Upper lobe of left lung (tissue), 6 donors: Measurements from ENCODE around the gene TMEM106C. TPM values are rescaled to one million over a fixed set of nuclear protein-coding genes. Genes with fewer than 3 reads are reported as not detected.
A peak's percentile ranks its signal among the peaks of the same experiment; 100 is the strongest.

Source experiments
- ATAC-seq, 2 donors: fragments of 200-7000 bp; cut with Tn5 transposase; one replicate each; pipeline ENCODE4 v1.9.1; 2022; ENCODE audit warnings: mild to moderate bottlenecking in 2 of 2, moderate library complexity in 2 of 2; ENCODE audit not compliant: low FRiP score in 2 of 2
- DNase-seq, 2 donors: peaks; one replicate each; pipeline ENCODE4 v3.0.0-alpha.2; 2019 to 2020
- H3K27ac ChIP-seq, 4 donors: fragments of 200-600 bp; sonication (generic); one replicate each; pipeline ENCODE4 v1.5.1; 2016 to 2019
- H3K27me3 ChIP-seq, 4 donors: fragments of 200-600 bp; sonication (generic); one replicate each; pipeline ENCODE4 v1.5.1; 2017 to 2019
- H3K36me3 ChIP-seq, 4 donors: fragments of 200-600 bp; sonication (generic); one replicate each; pipeline ENCODE4 v1.5.1; 2016 to 2019
- H3K4me1 ChIP-seq, 4 donors: fragments of 200-600 bp; sonication (generic); one replicate each; pipeline ENCODE4 v1.5.1; 2018 to 2019
- H3K4me3 ChIP-seq, 4 donors: fragments of 200-600 bp; sonication (generic); one replicate each; pipeline ENCODE4 v1.5.1; 2017 to 2019; ENCODE audit warnings: mild to moderate bottlenecking in 2 of 4, moderate library complexity in 1 of 4
- H3K9me3 ChIP-seq, 4 donors: fragments of 200-600 bp; sonication (generic); one replicate each; pipeline ENCODE4 v1.5.1; 2018 to 2019
- CTCF ChIP-seq, 6 experiments: fragments of 450-650 bp in 4 of 6; fragments of 200-600 bp in 2 of 6; sonication (generic) in 2 of 6; IDR thresholded peaks; one replicate each; pipeline ENCODE4 v1.5.1; 2016 to 2019; ENCODE audit warnings: antibody characterized with exemption in 6 of 6
- EP300 ChIP-seq, 4 donors: sonication (generic); formaldehyde crosslinking; IDR thresholded peaks; one replicate each; pipeline ENCODE4 v1.5.1; 2017; ENCODE audit warnings: antibody characterized with exemption in 4 of 4, control low read depth in 2 of 4
- POLR2A ChIP-seq, 4 donors: fragments of 450-650 bp; IDR thresholded peaks; one replicate each; pipeline ENCODE4 v1.5.1; 2016 to 2017; ENCODE audit warnings: antibody characterized with exemption in 4 of 4, mild to moderate bottlenecking in 2 of 4
- POLR2AphosphoS5 ChIP-seq, 2 donors: sonication (generic); formaldehyde crosslinking; IDR thresholded peaks; one replicate each; pipeline ENCODE4 v1.5.1; 2017; ENCODE audit warnings: antibody characterized with exemption in 2 of 2
- WGBS, 2 donors: methylation state at CpG; one replicate each; pipeline ENCODE4 v1.1.5; 2017 to 2018; 5-methylcytosine and 5-hydroxymethylcytosine counted together
- total RNA-seq, 6 donors: library from RNA; depleted of rRNA in 4 of 6; stranded (reverse); fragments of >200 nt in 4 of 6; gene quantifications; one replicate each; pipeline versions ENCODE4 v1.1.0 to v1.2.1, GENCODE V29; 2016 to 2021
- donor health status: DM: no; HTN: no; CAD: no; lungs with moderate emphysema.
- donor health status: DM: no; HTN: yes; CAD: no; lungs with severe emphysema.

Gene TMEM106C
- total RNA-seq, 6 donors from 2014 or later, result 32.8 to 90.6 (median 38.5) TPM

- Histone ChIP-seq H3K4me1 (peaks cover 41 to 47% (median 44%) of the 10 kb centered on the region in 4 donors), H3K4me3 (peak overlapping the region; percentile 2 to 51 (median 38)), H3K9me3 (no peaks in the 10 kb centered on the region), H3K27me3 (peaks cover 0 to 45% (median 35%) of the 10 kb centered on the region in 4 donors), H3K27ac (no peak overlapping the region), H3K36me3 (no peaks in the 10 kb centered on the region)
- peak; percentile 78 to 90 for ATAC-seq
- 0 to 2% methylated on average over 30 to 57 of the region's 57 CpGs for WGBS, 2 donors
- peak; percentile 53 to 90 for DNase-seq
- TF ChIP-seq POLR2AphosphoS5 (IDR thresholded peaks at IDR 0.05) (no peak), CTCF (IDR thresholded peaks at IDR 0.05) (no peak), EP300 (IDR thresholded peaks at IDR 0.05) (no peak), POLR2A (IDR thresholded peaks at IDR 0.05) (no peak)
Measured at GRCh38 chr12:48001505-48002413, 38.4 kb downstream of the TMEM106C start.

DNA sequence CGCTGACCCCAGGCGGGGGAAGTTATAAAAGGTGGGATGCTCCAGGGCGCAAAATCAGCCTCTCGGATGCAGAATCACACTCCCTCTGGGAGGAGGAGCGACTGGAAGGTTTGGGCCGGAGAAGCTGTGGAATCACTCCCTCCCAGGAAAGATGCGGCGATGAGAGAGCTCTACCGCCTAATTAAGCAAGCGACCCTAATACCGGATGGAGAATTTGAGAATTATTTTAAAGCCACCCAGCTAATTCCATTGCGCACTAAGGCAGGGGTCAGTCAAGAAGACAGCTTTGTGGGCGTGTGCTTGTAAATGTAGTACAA is 39.0 kb downstream of the TMEM106C start:
- no peaks in the 10 kb centered on the region for H3K36me3 ChIP-seq
- no peaks in the 10 kb centered on the region for H3K9me3 ChIP-seq
- H3K27ac ChIP-seq, result no peak overlapping the region
- H3K4me1 ChIP-seq, result peaks cover 41 to 47% (median 44%) of the 10 kb centered on the region in 4 donors
- TF ChIP-seq CTCF (IDR thresholded peaks at IDR 0.05) (no peak), POLR2AphosphoS5 (IDR thresholded peaks at IDR 0.05) (no peak), EP300 (IDR thresholded peaks at IDR 0.05) (no peak), POLR2A (IDR thresholded peaks at IDR 0.05) (no peak)
- no peak for ATAC-seq
- DNase-seq, result no peak
- peak overlapping the region in 2 of 4 donors; percentile 46 to 51 for H3K4me3 ChIP-seq
- H3K27me3 ChIP-seq, result peaks cover 0 to 45% (median 35%) of the 10 kb centered on the region in 4 donors
- WGBS, 2 donors, result 7 to 8% methylated on average over 13 of the region's 13 CpGs

- peaks cover 41 to 47% (median 44%) of the 10 kb centered on the region in 4 donors for H3K4me1 ChIP-seq
- H3K36me3 ChIP-seq, result no peaks in the 10 kb centered on the region
- ATAC-seq (peak; percentile 62 to 72), DNase-seq (peak in 1 of 2 donors; percentile 87)
- no peak overlapping the region for H3K27ac ChIP-seq
- peak overlapping the region in 2 of 4 donors; percentile 46 to 51 for H3K4me3 ChIP-seq
- TF ChIP-seq POLR2AphosphoS5 (IDR thresholded peaks at IDR 0.05) (no peak), POLR2A (IDR thresholded peaks at IDR 0.05) (no peak), CTCF (IDR thresholded peaks at IDR 0.05) (no peak)
- H3K27me3 ChIP-seq, result peaks cover 0 to 45% (median 35%) of the 10 kb centered on the region in 4 donors
- 2% methylated on average over 13 to 24 of the region's 26 CpGs for WGBS, 2 donors
- no peaks in the 10 kb centered on the region for H3K9me3 ChIP-seq
Measured at GRCh38 chr12:48002773-48003218, 39.4 kb downstream of the TMEM106C start.

GRCh38 chr12:48003226-48004052 is 40.0 kb downstream of the TMEM106C start:
- H3K27me3 ChIP-seq, result peaks cover 0 to 45% (median 35%) of the 10 kb centered on the region in 4 donors
- no peaks in the 10 kb centered on the region for H3K36me3 ChIP-seq
- no peaks in the 10 kb centered on the region for H3K9me3 ChIP-seq
- TF ChIP-seq POLR2A (IDR thresholded peaks at IDR 0.05), result no peak
- no peak for TF ChIP-seq EP300 (IDR thresholded peaks at IDR 0.05)
- no peak for TF ChIP-seq POLR2AphosphoS5 (IDR thresholded peaks at IDR 0.05)
- no peak for TF ChIP-seq CTCF (IDR thresholded peaks at IDR 0.05)
- no peak overlapping the region for H3K27ac ChIP-seq
- peaks cover 41 to 47% (median 44%) of the 10 kb centered on the region in 4 donors for H3K4me1 ChIP-seq
- ATAC-seq (no peak), DNase-seq (no peak)
- peak overlapping the region in 3 of 4 donors; percentile 13 to 51 (median 42) for H3K4me3 ChIP-seq
- 4% methylated on average over 27 to 38 of the region's 38 CpGs for WGBS, 2 donors
